IMR-90 (cell line): ENCODE results near the gene SEMA4F. TPM values are rescaled to one million over a fixed set of nuclear protein-coding genes. Genes with fewer than 3 reads are reported as not detected.
A peak's percentile ranks its signal among the peaks of the same experiment; 100 is the strongest.

ENCODE experiments used
- ATAC-seq: fragments of 200-7000 bp; cut with Tn5 transposase; 2 replicates; pipeline ENCODE4 v1.9.1; 2020; ENCODE audit warnings: low read depth, mild to moderate bottlenecking, moderate library complexity
- BruUV-seq: library from RNA; stranded (reverse); fragments of 400-500 nt; replicated peaks from 2 replicates; lab custom pipeline; 2021; lab: Mats Ljungman, UMichigan
- CTCF ChIA-PET: fragments of 300-600 bp; formaldehyde crosslinking; extraction: SDS; loops from one replicate; lab custom pipeline; 2021; ENCODE audit warnings: antibody characterized with exemption; lab: Yijun Ruan, JAX
- POLR2A ChIA-PET: fragments of 300-600 bp; sonication (Branson Sonifier 250); formaldehyde crosslinking; loops from one replicate; lab custom pipeline; 2022; ENCODE audit warnings: antibody characterized with exemption; ENCODE audit not compliant: unreplicated experiment; lab: Charles Lee
- DNase-seq: peaks from one replicate; pipeline ENCODE4 v3.0.0; 2013
- H2AFZ ChIP-seq: replicated peaks from 2 replicates; pipeline ENCODE3; 2013; ENCODE audit warnings: low read length, mild to moderate bottlenecking; ENCODE audit not compliant: poor library complexity
- H2AK5ac ChIP-seq: 2 replicates; pipeline ENCODE4 v1.6.1; 2013; ENCODE audit warnings: low read depth, low read length, inconsistent platforms
- H2AK9ac ChIP-seq: replicated peaks from 2 replicates; pipeline ENCODE3; 2013; ENCODE audit warnings: mild to moderate bottlenecking, low read depth, low read length, moderate library complexity; ENCODE audit not compliant: poor library complexity
- H2BK120ac ChIP-seq: 2 replicates; pipeline ENCODE4 v1.6.1; 2013; ENCODE audit warnings: low read depth, low read length, inconsistent platforms
- H2BK15ac ChIP-seq: 3 replicates; pipeline ENCODE4 v1.6.1; 2013; ENCODE audit warnings: low read depth, low read length, inconsistent platforms
- H2BK20ac ChIP-seq: 2 replicates; pipeline ENCODE4 v1.6.1; 2013; ENCODE audit warnings: low read depth, mild to moderate bottlenecking, inconsistent platforms, low read length, moderate library complexity
- H2BK5ac ChIP-seq: 2 replicates; pipeline ENCODE4 v1.6.1; 2013; ENCODE audit warnings: mild to moderate bottlenecking, low read depth, low read length, inconsistent platforms; ENCODE audit not compliant: poor library complexity, severe bottlenecking
- H3K14ac ChIP-seq: replicated peaks from 2 replicates; pipeline ENCODE4 v1.6.1; 2013; ENCODE audit warnings: low read depth, low read length, inconsistent platforms
- H3K18ac ChIP-seq: 2 replicates; pipeline ENCODE4 v1.6.1; 2013; ENCODE audit warnings: low read depth, low read length, control low read depth
- H3K23ac ChIP-seq: 2 replicates; pipeline ENCODE4 v1.6.1; 2013; ENCODE audit warnings: low read depth, low read length, inconsistent platforms
- H3K27ac ChIP-seq: 2 replicates; pipeline ENCODE4 v1.5.1; 2013; ENCODE audit warnings: mild to moderate bottlenecking, control low read depth, low read length; ENCODE audit not compliant: insufficient read depth
- H3K27me3 ChIP-seq: 2 replicates; pipeline ENCODE4 v1.6.1; 2013; ENCODE audit warnings: low read length; ENCODE audit not compliant: control insufficient read depth, insufficient read depth
- H3K36me3 ChIP-seq: 2 replicates; pipeline ENCODE4 v1.6.1; 2013; ENCODE audit warnings: low read length, mixed read lengths; ENCODE audit not compliant: control insufficient read depth, insufficient read depth
- H3K4ac ChIP-seq: 2 replicates; pipeline ENCODE4 v1.6.1; 2013; ENCODE audit warnings: low read depth, low read length, inconsistent platforms
- H3K4me1 ChIP-seq: 2 replicates; pipeline ENCODE4 v1.6.1; 2013; ENCODE audit warnings: low read length, mixed read lengths; ENCODE audit not compliant: control insufficient read depth, insufficient read depth
- H3K4me2 ChIP-seq: 2 replicates; pipeline ENCODE4 v1.6.1; 2013; ENCODE audit warnings: low read depth, mild to moderate bottlenecking, control low read depth, low read length, moderate library complexity
- H3K4me3 ChIP-seq: 2 replicates; pipeline ENCODE4 v1.5.1; 2013; ENCODE audit warnings: low read depth, mild to moderate bottlenecking, control low read depth, low read length, moderate library complexity; ENCODE audit not compliant: insufficient read depth
- H3K56ac ChIP-seq: 2 replicates; pipeline ENCODE4 v1.6.1; 2013; ENCODE audit warnings: low read length, inconsistent platforms; ENCODE audit not compliant: insufficient read depth; ENCODE audit errors: extremely low read depth
- H3K79me1 ChIP-seq, 2 experiments: 2 replicates each; pipeline ENCODE4 v1.6.1; 2013; ENCODE audit warnings: low read length in 2 of 2, inconsistent platforms in 1 of 2, low read depth in 1 of 2
- H3K9ac ChIP-seq: 2 replicates; pipeline ENCODE4 v1.6.1; 2013; ENCODE audit warnings: low read depth, low read length, control low read depth
- H3K9me1 ChIP-seq: 2 replicates; pipeline ENCODE4 v1.6.1; 2013; ENCODE audit warnings: low read length, inconsistent platforms; ENCODE audit not compliant: insufficient read depth
- H3K9me3 ChIP-seq: 2 replicates; pipeline ENCODE4 v1.6.1; 2013; ENCODE audit warnings: low read length; ENCODE audit not compliant: control insufficient read depth, insufficient read depth
- H4K20me1 ChIP-seq: 2 replicates; pipeline ENCODE4 v1.6.1; 2013; ENCODE audit warnings: low read length, inconsistent platforms; ENCODE audit not compliant: insufficient read depth
- H4K5ac ChIP-seq: 2 replicates; pipeline ENCODE4 v1.6.1; 2013; ENCODE audit warnings: mild to moderate bottlenecking, low read depth, low read length, control low read depth
- H4K8ac ChIP-seq, 2 experiments: 2 replicates each; pipeline ENCODE4 v1.6.1; 2013; ENCODE audit warnings: low read depth in 2 of 2, low read length in 2 of 2, control low read depth in 1 of 2, inconsistent platforms in 1 of 2
- H4K91ac ChIP-seq: 2 replicates; pipeline ENCODE4 v1.6.1; 2013; ENCODE audit warnings: low read depth, low read length, inconsistent platforms; ENCODE audit not compliant: insufficient read depth
- MAZ ChIP-seq: IDR thresholded peaks from 2 replicates; pipeline ENCODE4 v1.6.1; 2012; ENCODE audit warnings: low read depth, mild to moderate bottlenecking, low read length, improper control_type of control experiment, moderate library complexity, borderline replicate concordance
- MXI1 ChIP-seq: IDR thresholded peaks from 2 replicates; pipeline ENCODE4 v1.6.1; 2012; ENCODE audit warnings: low read depth, mild to moderate bottlenecking, low read length, moderate library complexity, borderline replicate concordance
- POLR2A ChIP-seq: IDR thresholded peaks from 2 replicates; pipeline ENCODE4 v1.6.1; 2012; ENCODE audit warnings: mild to moderate bottlenecking, low read depth, low read length
- RAD21 ChIP-seq: IDR thresholded peaks from 2 replicates; pipeline ENCODE4 v1.6.1; 2012; ENCODE audit warnings: low read length, improper control_type of control experiment
- WGBS, 2 experiments: methylation state at CpG; one replicate each; pipeline versions ENCODE4 v1.1.5 to v1.1.7; 2013; ENCODE audit warnings: missing lambda C conversion rate in 2 of 2; ENCODE audit not compliant: insufficient read length in 1 of 2; ENCODE audit errors: extremely low coverage in 2 of 2; 5-methylcytosine and 5-hydroxymethylcytosine counted together
- dilution Hi-C: fragments of 300-500 bp; cut with HindIII; formaldehyde crosslinking; loops from one replicate; pipeline ENCODE4 v1.14.3; 2018; ENCODE audit warnings: low sequenced_read_pairs; ENCODE audit not compliant: unreplicated experiment
- in situ Hi-C: fragments of 300-500 bp; cut with MboI; formaldehyde crosslinking; loops from 3 replicates; pipeline ENCODE4 v1.14.3; 2019; ENCODE audit warnings: low sequenced_read_pairs, inconsistent platforms, mixed read lengths
- intact Hi-C: fragments of 100-400 bp; cut with micrococcal nuclease; formaldehyde crosslinking; loops from 2 replicates; pipeline ENCODE4 v1.10.0; 2022
- polyA plus RNA-seq, 3 experiments: library from polyadenylated mRNA; depleted of rRNA; stranded (reverse); fragments of >200 nt; gene quantifications; 2 replicates each; pipeline ENCODE4 v1.2.3, GENCODE V29; 2012; ENCODE audit warnings: low replicate concordance in 1 of 3
- total RNA-seq: library from RNA; depleted of rRNA; stranded (reverse); fragments of >200 nt; gene quantifications from 2 replicates; pipeline ENCODE4 v1.2.3, GENCODE V29; 2012
- TF ChIP-seq, protein P1 (sequence below): fragments of 150-350 bp; IDR thresholded peaks from 2 replicates; pipeline ENCODE4 v1.6.1; 2016; ENCODE audit warnings: low read depth, mild to moderate bottlenecking, low read length, moderate library complexity, borderline replicate concordance

SEMA4F gene
- total and polyA plus RNA-seq, 2 of the 4 experiments (the other 2 are of a cell fraction), result 4.7 to 7.5 TPM

DNA sequence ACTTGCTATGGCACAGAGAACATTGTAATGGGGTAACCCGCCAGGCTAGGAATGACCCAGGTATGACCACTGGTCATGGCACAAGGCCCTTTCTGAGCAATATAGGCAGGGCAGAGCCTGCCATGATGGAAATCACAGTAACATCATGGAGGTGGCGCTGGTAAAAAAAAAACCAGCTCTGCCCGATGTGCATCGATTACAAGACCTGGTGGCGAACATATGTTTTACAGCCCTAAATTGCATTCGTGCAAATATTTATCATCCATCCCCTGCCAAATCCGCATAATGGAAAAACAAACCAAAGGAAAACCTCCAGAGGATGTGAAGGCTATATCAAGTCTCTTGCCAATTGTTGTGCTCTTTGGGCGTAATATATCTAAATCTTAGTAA lies 60.6 kb downstream of the SEMA4F start:
- no peak overlapping the region for H2BK15ac ChIP-seq
- peak overlapping the region; percentile 60 for H2AFZ ChIP-seq
- no peaks in the 10 kb centered on the region for H3K79me1 ChIP-seq
- POLR2A ChIA-PET, result no interaction called here
- H2BK20ac ChIP-seq, result no peak overlapping the region
- no peak overlapping the region for H3K4me2 ChIP-seq
- no peak overlapping the region for H3K9ac ChIP-seq
- no peak overlapping the region for H3K56ac ChIP-seq
- no peaks in the 10 kb centered on the region; the same call in 1 of the 2 replicates for H3K9me3 ChIP-seq
- 0 out of 2 replicates have a peak overlapping the region, but pooled peaks have one; percentile 6 for H2BK120ac ChIP-seq
- no peak overlapping the region; the same call in 1 of the 2 replicates for H3K4ac ChIP-seq
- H3K27ac ChIP-seq, result no peak overlapping the region
- dilution Hi-C loops (no loop called here), in situ Hi-C loops (no loop called here), intact Hi-C loops (loop anchor here (1.0 kb wide), 2 partner anchors 122 to 162 kb away; no protein-coding TSS in a partner anchor)
- no peak overlapping the region for H2AK9ac ChIP-seq
- H4K91ac ChIP-seq, result no peak overlapping the region; the same call in 1 of the 2 replicates
- BruUV-seq, result no TSS peak
- H2AK5ac ChIP-seq, result no peak overlapping the region
- CTCF ChIA-PET, result interaction anchor here (1.0 to 1.1 kb wide), 3 partner anchors 23 to 122 kb away, joined by 3 to 4 read pairs (median 3); no protein-coding TSS in a partner anchor
- no peak overlapping the region for H4K5ac ChIP-seq
- H3K23ac ChIP-seq, result no peak overlapping the region
- H3K36me3 ChIP-seq, result no peaks in the 10 kb centered on the region
- no peak for DNase-seq
- 0 out of 2 replicates have a peak, but pooled peaks cover 2% of the 10 kb centered on the region for H3K4me1 ChIP-seq
- no peaks in the 10 kb centered on the region for H4K20me1 ChIP-seq
- no peak overlapping the region for H3K18ac ChIP-seq
- WGBS, 2 experiments, result 100% methylated on average over 1 of the region's 8 CpGs; no CpG with 5 or more reads in 1 of the 2 experiments
- H3K27me3 ChIP-seq, result peaks cover 8% of the 10 kb centered on the region
- ATAC-seq, result no peak
- TF ChIP-seq, protein P1, sequence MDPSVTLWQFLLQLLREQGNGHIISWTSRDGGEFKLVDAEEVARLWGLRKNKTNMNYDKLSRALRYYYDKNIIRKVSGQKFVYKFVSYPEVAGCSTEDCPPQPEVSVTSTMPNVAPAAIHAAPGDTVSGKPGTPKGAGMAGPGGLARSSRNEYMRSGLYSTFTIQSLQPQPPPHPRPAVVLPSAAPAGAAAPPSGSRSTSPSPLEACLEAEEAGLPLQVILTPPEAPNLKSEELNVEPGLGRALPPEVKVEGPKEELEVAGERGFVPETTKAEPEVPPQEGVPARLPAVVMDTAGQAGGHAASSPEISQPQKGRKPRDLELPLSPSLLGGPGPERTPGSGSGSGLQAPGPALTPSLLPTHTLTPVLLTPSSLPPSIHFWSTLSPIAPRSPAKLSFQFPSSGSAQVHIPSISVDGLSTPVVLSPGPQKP, result no peak
- no peak for TF ChIP-seq MXI1
- no peak for TF ChIP-seq RAD21
- no peak for TF ChIP-seq MAZ
- TF ChIP-seq POLR2A, result no peak
- no peak overlapping the region for H4K8ac ChIP-seq
- no peak overlapping the region for H2BK5ac ChIP-seq
- peaks cover 2% of the 10 kb centered on the region; the same call in 1 of the 2 replicates for H3K9me1 ChIP-seq
- no peak overlapping the region for H3K14ac ChIP-seq
- no peak overlapping the region for H3K4me3 ChIP-seq
